GM12878 (cell line): Measurements from ENCODE around the gene KDF1.

Source experiments
- E2F4 ChIP-seq: IDR thresholded peaks from 2 replicates; pipeline ENCODE4 v1.6.1; 2012; ENCODE audit warnings: low read depth, low read length, improper control_type of control experiment
- GABPA ChIP-seq: IDR thresholded peaks from 2 replicates; pipeline ENCODE4 v1.6.1; 2014; ENCODE audit warnings: antibody characterized with exemption, low read depth, mild to moderate bottlenecking, inconsistent platforms
- HDAC2 ChIP-seq: fragments of 200-600 bp; sonication (generic); IDR thresholded peaks from 2 replicates; pipeline ENCODE4 v1.6.1; 2017
- POLR2AphosphoS5 ChIP-seq: IDR thresholded peaks from 2 replicates; pipeline ENCODE4 v1.6.1; 2011; ENCODE audit warnings: mild to moderate bottlenecking, low read length, inconsistent platforms
- RAD21 ChIP-seq: IDR thresholded peaks from 2 replicates; pipeline ENCODE4 v1.6.1; 2011; ENCODE audit warnings: mild to moderate bottlenecking, low read depth, low read length, moderate library complexity; ENCODE audit not compliant: insufficient read depth
- SMAD1 ChIP-seq: fragments of 450-650 bp; IDR thresholded peaks from 2 replicates; pipeline ENCODE4 v1.6.1; 2018; ENCODE audit warnings: mild to moderate bottlenecking, low read depth; ENCODE audit not compliant: partially characterized antibody
- SP1 ChIP-seq: IDR thresholded peaks from one replicate; pipeline ENCODE4 v1.6.1; 2011; ENCODE audit warnings: low read depth, low read length
- STAT1 ChIP-seq: fragments of 450-650 bp; conservative IDR thresholded peaks from 2 replicates; pipeline ENCODE4 v1.6.1; 2014; ENCODE audit warnings: antibody characterized with exemption, mild to moderate bottlenecking
- TF ChIP-seq, protein P1 (sequence below): fragments of 450-650 bp; IDR thresholded peaks from 2 replicates; pipeline ENCODE4 v1.6.1; 2016; ENCODE audit warnings: mild to moderate bottlenecking
- TF ChIP-seq, protein P2 (sequence below): IDR thresholded peaks from 2 replicates; pipeline ENCODE4 v1.6.1; 2011; ENCODE audit warnings: low read depth, mild to moderate bottlenecking, low read length, moderate library complexity, borderline replicate concordance; ENCODE audit errors: extremely low read depth
- TF ChIP-seq, protein P3 (sequence below), 3 experiments: IDR thresholded peaks in 2 of 3; conservative IDR thresholded peaks in 1 of 3; 2 replicates each; pipeline ENCODE4 v1.5.1; 2011; ENCODE audit warnings: low read depth in 3 of 3, low read length in 3 of 3, mild to moderate bottlenecking in 3 of 3, control low read depth in 2 of 3, moderate library complexity in 2 of 3, inconsistent platforms in 1 of 3, mixed read lengths in 1 of 3; ENCODE audit not compliant: control insufficient read depth in 2 of 3, insufficient read depth in 1 of 3; ENCODE audit errors: extremely low read depth in 1 of 3

- TF ChIP-seq, protein P1, sequence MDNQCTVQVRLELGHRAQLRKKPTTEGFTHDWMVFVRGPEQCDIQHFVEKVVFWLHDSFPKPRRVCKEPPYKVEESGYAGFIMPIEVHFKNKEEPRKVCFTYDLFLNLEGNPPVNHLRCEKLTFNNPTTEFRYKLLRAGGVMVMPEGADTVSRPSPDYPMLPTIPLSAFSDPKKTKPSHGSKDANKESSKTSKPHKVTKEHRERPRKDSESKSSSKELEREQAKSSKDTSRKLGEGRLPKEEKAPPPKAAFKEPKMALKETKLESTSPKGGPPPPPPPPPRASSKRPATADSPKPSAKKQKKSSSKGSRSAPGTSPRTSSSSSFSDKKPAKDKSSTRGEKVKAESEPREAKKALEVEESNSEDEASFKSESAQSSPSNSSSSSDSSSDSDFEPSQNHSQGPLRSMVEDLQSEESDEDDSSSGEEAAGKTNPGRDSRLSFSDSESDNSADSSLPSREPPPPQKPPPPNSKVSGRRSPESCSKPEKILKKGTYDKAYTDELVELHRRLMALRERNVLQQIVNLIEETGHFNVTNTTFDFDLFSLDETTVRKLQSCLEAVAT, result no peak
- TF ChIP-seq STAT1 (no peak), GABPA (no peak), RAD21 (no peak), HDAC2 (no peak), SP1 (no peak), SMAD1 (no peak), E2F4 (no peak), POLR2AphosphoS5 (no peak)
- TF ChIP-seq, protein P2, sequence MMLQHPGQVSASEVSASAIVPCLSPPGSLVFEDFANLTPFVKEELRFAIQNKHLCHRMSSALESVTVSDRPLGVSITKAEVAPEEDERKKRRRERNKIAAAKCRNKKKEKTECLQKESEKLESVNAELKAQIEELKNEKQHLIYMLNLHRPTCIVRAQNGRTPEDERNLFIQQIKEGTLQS, result no peak
- TF ChIP-seq, protein P3, sequence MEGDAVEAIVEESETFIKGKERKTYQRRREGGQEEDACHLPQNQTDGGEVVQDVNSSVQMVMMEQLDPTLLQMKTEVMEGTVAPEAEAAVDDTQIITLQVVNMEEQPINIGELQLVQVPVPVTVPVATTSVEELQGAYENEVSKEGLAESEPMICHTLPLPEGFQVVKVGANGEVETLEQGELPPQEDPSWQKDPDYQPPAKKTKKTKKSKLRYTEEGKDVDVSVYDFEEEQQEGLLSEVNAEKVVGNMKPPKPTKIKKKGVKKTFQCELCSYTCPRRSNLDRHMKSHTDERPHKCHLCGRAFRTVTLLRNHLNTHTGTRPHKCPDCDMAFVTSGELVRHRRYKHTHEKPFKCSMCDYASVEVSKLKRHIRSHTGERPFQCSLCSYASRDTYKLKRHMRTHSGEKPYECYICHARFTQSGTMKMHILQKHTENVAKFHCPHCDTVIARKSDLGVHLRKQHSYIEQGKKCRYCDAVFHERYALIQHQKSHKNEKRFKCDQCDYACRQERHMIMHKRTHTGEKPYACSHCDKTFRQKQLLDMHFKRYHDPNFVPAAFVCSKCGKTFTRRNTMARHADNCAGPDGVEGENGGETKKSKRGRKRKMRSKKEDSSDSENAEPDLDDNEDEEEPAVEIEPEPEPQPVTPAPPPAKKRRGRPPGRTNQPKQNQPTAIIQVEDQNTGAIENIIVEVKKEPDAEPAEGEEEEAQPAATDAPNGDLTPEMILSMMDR (IDR thresholded peaks at IDR 0.05 in 2 of 3, conservative IDR thresholded peaks at IDR 0.05 in 1 of 3; ENCODE audit: control insufficient read depth in 2 of 3, extremely low read depth in 1 of 3, insufficient read depth in 1 of 3, low read depth in 3 of 3, low read length in 3 of 3), result no peak
These were observed 39.2 kb upstream of the KDF1 start for GRCh38 chr1:26999440-26999987.
